Upper lobe of right lung (tissue), 1 donor: ENCODE results near the gene LLGL1. TPM values are rescaled to one million over a fixed set of nuclear protein-coding genes. Genes with fewer than 3 reads are reported as not detected.

Experiments
- ATAC-seq: fragments of 200-7000 bp; cut with Tn5 transposase; one replicate; pipeline ENCODE4 v1.9.1; 2020; ENCODE audit warnings: mild to moderate bottlenecking, moderate library complexity
- DNase-seq: peaks from one replicate; pipeline ENCODE4 v3.0.0-alpha.2; 2020
- H3K27ac ChIP-seq: fragments of 200-600 bp; one replicate; pipeline ENCODE4 v1.8.0; 2022
- H3K27me3 ChIP-seq: fragments of 200-600 bp; one replicate; pipeline ENCODE4 v1.8.0; 2022; ENCODE audit warnings: mild to moderate bottlenecking
- H3K36me3 ChIP-seq: fragments of 200-600 bp; one replicate; pipeline ENCODE4 v1.8.0; 2022
- H3K4me1 ChIP-seq: fragments of 200-600 bp; one replicate; pipeline ENCODE4 v1.8.0; 2022
- H3K4me3 ChIP-seq: fragments of 200-600 bp; one replicate; pipeline ENCODE4 v1.8.0; 2022; ENCODE audit warnings: mild to moderate bottlenecking
- H3K9me3 ChIP-seq: fragments of 200-600 bp; one replicate; pipeline ENCODE4 v1.8.0; 2022
- intact Hi-C: fragments of 100-400 bp; cut with DNase I; formaldehyde crosslinking; loops from one replicate; pipeline ENCODE4 v1.11.0; 2022
- total RNA-seq: library from RNA; stranded (reverse); fragmentation: NEBNext Ultra II Directional; extraction: Animal tissue kit (Norgen Biotek cat#: 25700); gene quantifications from one replicate; pipeline ENCODE4 v1.2.1, GENCODE V29; 2021
- TF ChIP-seq, protein P1 (sequence below): fragments of 200-600 bp; IDR thresholded peaks from one replicate; pipeline ENCODE4 v1.8.0; 2022; ENCODE audit warnings: antibody characterized with exemption
- donor health status: DM: no; HTN: yes; CAD: no; lungs with severe emphysema.

Gene LLGL1
- total RNA-seq, 1 donor from 2014 or later, result 11.7 TPM

DNA sequence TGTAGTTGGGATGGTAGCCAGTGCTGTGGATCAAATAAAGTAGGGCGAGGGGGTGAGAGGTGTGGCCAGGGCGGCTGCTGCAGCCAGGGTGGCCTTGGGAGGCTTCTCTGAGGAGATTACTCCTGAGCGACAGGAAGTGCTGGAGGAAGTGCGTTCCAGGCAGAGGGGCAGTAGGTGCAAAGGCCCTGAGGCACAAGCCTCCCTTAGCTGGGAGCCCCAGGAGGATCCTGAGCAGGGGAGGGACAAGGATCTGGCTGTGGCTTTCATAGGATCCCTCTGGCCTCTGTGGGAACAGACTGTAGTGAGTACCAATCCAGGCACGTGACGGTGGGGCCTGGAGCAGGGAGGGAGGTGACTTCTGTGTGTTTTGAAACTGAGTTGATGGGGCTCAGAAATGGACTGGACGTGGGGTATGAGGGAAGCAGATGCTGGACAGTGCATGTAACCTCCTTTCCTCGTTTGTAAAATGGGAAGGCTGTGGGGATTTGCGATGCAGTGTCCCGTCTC, 2.8 kb downstream of the LLGL1 start:
- Histone ChIP-seq H3K9me3 (no peaks in the 10 kb centered on the region), H3K4me1 (peaks cover 12% of the 10 kb centered on the region), H3K27ac (no peak overlapping the region), H3K27me3 (no peaks in the 10 kb centered on the region), H3K36me3 (no peaks in the 10 kb centered on the region), H3K4me3 (no peak overlapping the region)
- intact Hi-C loops, result no loop called here
- no peak for DNase-seq
- ATAC-seq, result no peak
- TF ChIP-seq, protein P1, sequence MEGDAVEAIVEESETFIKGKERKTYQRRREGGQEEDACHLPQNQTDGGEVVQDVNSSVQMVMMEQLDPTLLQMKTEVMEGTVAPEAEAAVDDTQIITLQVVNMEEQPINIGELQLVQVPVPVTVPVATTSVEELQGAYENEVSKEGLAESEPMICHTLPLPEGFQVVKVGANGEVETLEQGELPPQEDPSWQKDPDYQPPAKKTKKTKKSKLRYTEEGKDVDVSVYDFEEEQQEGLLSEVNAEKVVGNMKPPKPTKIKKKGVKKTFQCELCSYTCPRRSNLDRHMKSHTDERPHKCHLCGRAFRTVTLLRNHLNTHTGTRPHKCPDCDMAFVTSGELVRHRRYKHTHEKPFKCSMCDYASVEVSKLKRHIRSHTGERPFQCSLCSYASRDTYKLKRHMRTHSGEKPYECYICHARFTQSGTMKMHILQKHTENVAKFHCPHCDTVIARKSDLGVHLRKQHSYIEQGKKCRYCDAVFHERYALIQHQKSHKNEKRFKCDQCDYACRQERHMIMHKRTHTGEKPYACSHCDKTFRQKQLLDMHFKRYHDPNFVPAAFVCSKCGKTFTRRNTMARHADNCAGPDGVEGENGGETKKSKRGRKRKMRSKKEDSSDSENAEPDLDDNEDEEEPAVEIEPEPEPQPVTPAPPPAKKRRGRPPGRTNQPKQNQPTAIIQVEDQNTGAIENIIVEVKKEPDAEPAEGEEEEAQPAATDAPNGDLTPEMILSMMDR, result no peak

DNA sequence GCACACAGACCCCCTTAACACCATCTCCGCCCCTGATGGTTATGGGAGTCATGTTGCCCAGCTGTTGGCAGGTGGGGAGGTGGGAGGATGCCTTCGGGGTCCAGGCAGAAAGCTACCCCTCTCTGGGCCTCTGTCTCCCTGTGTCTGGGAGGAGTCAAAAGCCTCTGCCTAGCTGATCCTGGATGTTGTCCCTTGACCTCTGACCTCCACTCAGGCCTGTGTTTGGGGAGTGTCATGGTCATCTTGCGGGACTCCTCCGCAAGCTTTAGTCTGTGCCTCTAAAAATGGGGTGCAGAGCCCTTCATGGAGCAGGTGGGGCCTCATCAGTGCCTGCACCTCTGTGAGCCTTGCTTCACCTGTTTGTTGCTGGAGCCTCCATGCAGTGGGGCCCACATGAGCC, 3.8 kb downstream of the LLGL1 start:
- Histone ChIP-seq H3K27ac (no peak overlapping the region), H3K9me3 (no peaks in the 10 kb centered on the region), H3K4me3 (no peak overlapping the region), H3K27me3 (no peaks in the 10 kb centered on the region), H3K4me1 (peaks cover 12% of the 10 kb centered on the region), H3K36me3 (peaks cover 6% of the 10 kb centered on the region)
- no peak for DNase-seq
- no peak for ATAC-seq
- intact Hi-C loops, result no loop called here
- TF ChIP-seq, protein P1, result no peak

DNA sequence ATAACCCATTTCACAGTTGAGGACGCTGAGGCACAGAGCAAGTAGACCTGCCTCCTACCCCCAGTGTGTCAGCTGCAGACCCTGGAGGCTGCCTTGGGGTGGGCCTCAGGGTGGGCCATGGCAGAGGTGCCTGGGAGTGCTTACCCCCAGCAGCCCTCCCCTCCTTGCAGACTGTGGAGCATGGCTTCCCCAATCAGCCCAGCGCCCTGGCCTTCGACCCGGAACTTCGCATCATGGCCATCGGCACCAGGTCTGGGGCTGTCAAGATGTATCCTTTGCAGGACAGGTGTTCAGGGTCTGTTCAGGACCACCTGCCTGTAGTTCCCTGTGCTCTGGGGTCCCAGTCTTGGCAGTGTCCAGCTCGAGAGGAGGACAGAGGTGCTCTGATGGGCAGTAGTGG, 4.3 kb downstream of the LLGL1 start:
- H3K9me3 ChIP-seq, result no peaks in the 10 kb centered on the region
- no peak for DNase-seq
- H3K27me3 ChIP-seq, result no peaks in the 10 kb centered on the region
- ATAC-seq, result no peak
- H3K4me1 ChIP-seq, result peaks cover 11% of the 10 kb centered on the region
- intact Hi-C loops, result no loop called here
- TF ChIP-seq, protein P1, result no peak
- H3K4me3 ChIP-seq, result no peak overlapping the region
- peaks cover 6% of the 10 kb centered on the region for H3K36me3 ChIP-seq
- H3K27ac ChIP-seq, result no peak overlapping the region

DNA sequence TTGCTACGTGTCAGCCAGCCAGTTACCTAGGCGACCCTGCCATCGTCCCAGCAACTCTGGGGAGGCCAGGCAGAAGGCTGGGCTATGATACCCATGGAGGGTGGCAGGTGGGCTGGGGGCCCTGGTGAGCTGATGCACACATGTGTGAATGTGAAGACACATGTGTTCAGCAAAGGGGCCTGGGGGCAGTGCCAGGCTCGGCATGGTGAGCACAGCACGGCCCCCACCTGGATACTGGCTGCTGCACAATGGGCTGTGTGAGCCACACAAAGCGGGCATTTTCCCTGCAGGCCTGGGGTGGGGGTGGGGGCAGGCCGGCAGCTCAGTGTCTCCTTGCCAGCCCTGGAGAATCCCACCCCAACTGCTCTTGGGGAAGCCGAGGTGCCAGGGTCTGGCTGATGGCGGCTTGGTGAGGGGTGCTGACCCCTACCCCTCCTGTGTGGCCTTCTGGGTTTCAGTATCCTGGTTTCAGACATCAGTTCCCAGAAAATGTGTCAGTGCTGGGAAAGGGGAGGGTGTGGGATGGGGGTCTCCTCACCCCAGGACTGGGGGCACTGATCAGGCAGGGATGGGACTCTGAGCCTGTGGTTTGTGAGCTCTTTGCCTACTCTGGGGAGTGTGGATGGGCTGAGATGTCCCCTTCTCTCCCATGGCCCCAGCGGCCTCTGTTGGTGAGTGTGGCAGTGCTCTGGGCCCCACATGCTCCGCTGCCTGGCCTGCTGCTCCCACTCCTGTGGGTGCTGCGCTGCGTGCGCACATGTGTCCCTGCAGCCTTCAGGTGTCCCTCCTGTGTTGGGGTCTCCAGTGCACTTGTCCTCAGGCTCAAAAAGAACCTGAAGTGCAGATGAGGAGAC, 5.1 kb downstream of the LLGL1 start:
- no peak overlapping the region for H3K27ac ChIP-seq
- peaks cover 7% of the 10 kb centered on the region for H3K4me1 ChIP-seq
- intact Hi-C loops, result no loop called here
- DNase-seq (no peak), ATAC-seq (no peak)
- H3K27me3 ChIP-seq, result no peaks in the 10 kb centered on the region
- TF ChIP-seq, protein P1, result no peak
- H3K9me3 ChIP-seq, result no peaks in the 10 kb centered on the region
- peaks cover 6% of the 10 kb centered on the region for H3K36me3 ChIP-seq
- no peak overlapping the region for H3K4me3 ChIP-seq

DNA sequence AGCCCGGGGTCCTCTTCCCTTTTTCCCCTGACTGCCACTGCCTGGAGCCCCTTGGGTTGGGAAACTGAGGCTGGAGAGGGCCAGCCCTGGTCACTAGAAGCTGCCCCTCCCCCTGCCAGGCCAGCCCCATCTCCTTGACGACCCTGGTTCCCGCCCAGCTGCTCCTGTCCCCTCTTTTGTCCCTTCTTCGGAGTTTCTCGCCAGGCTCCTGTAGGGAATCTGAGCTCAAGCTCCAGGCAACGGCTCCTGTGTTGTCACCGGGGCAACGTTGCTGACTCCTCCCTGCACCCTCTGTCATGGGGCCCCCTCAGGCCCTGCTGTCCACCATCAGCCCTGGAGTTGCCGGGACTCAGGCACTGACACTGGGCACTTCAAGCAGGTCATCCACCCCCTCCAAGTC, 5.7 kb downstream of the LLGL1 start:
- H3K9me3 ChIP-seq, result no peaks in the 10 kb centered on the region
- TF ChIP-seq, protein P1, result no peak
- DNase-seq (no peak), ATAC-seq (no peak)
- no peak overlapping the region for H3K4me3 ChIP-seq
- H3K27ac ChIP-seq, result no peak overlapping the region
- intact Hi-C loops, result no loop called here
- peaks cover 6% of the 10 kb centered on the region for H3K4me1 ChIP-seq
- H3K36me3 ChIP-seq, result peaks cover 6% of the 10 kb centered on the region
- H3K27me3 ChIP-seq, result no peaks in the 10 kb centered on the region
